HEK293T (cell line): Measurements from ENCODE around the gene GTF2B.
"Not testable (repeated sequence)": the region's sequence is repeated elsewhere in the genome, so short reads cannot be mapped to it uniquely, and the experiment has no call there.

Source experiments
- CTCF ChIA-PET: fragments of 350-600 bp; formaldehyde crosslinking; extraction: SDS; loops from one replicate; lab custom pipeline; 2021; ENCODE audit warnings: antibody characterized with exemption, inconsistent platforms; lab: Yijun Ruan, JAX
- POLR2A ChIA-PET: fragments of 350-600 bp; formaldehyde crosslinking; extraction: SDS; loops from one replicate; lab custom pipeline; 2020; ENCODE audit warnings: antibody characterized with exemption, inconsistent platforms; lab: Yijun Ruan, JAX
- DNase-seq: peaks from one replicate; pipeline ENCODE4 v3.0.0; 2012; ENCODE audit warnings: mixed read lengths; ENCODE audit errors: extremely low spot score
- ARNT ChIP-seq: fragments of 450-650 bp; IDR thresholded peaks from 2 replicates; pipeline ENCODE4 v1.6.1; 2017; ENCODE audit warnings: mild to moderate bottlenecking
- BHLHE40 ChIP-seq: fragments of 450-650 bp; IDR thresholded peaks from 2 replicates; pipeline ENCODE4 v1.6.1; 2016; ENCODE audit warnings: mild to moderate bottlenecking, moderate library complexity, borderline replicate concordance
- CTBP1 ChIP-seq: fragments of 450-650 bp; IDR thresholded peaks from 2 replicates; pipeline ENCODE4 v1.6.1; 2016; ENCODE audit warnings: borderline replicate concordance
- ELF4 ChIP-seq: fragments of 450-650 bp; IDR thresholded peaks from 2 replicates; pipeline ENCODE4 v1.6.1; 2017; ENCODE audit warnings: antibody characterized with exemption
- FOXA1 ChIP-seq: fragments of 450-650 bp; IDR thresholded peaks from 2 replicates; pipeline ENCODE4 v1.6.1; 2016; ENCODE audit warnings: mild to moderate bottlenecking
- FOXK2 ChIP-seq: fragments of 450-650 bp; IDR thresholded peaks from 2 replicates; pipeline ENCODE4 v1.6.1; 2016; ENCODE audit warnings: mild to moderate bottlenecking
- FOXM1 ChIP-seq: fragments of 450-650 bp; IDR thresholded peaks from 2 replicates; pipeline ENCODE4 v1.6.1; 2017; ENCODE audit warnings: mild to moderate bottlenecking, borderline replicate concordance
- HDGF ChIP-seq: fragments of 450-650 bp; IDR thresholded peaks from 2 replicates; pipeline ENCODE4 v1.6.1; 2017; ENCODE audit warnings: antibody characterized with exemption, borderline replicate concordance
- L3MBTL2 ChIP-seq: fragments of 450-650 bp; conservative IDR thresholded peaks from 2 replicates; pipeline ENCODE4 v1.6.1; 2016; ENCODE audit warnings: mild to moderate bottlenecking
- LEF1 ChIP-seq: fragments of 450-650 bp; IDR thresholded peaks from 2 replicates; pipeline ENCODE4 v1.6.1; 2017; ENCODE audit warnings: mild to moderate bottlenecking, borderline replicate concordance
- NFRKB ChIP-seq: fragments of 450-650 bp; IDR thresholded peaks from 2 replicates; pipeline ENCODE4 v1.6.1; 2016; ENCODE audit warnings: mild to moderate bottlenecking, moderate library complexity
- PKNOX1 ChIP-seq: fragments of 450-650 bp; IDR thresholded peaks from 2 replicates; pipeline ENCODE4 v1.6.1; 2016
- SP1 ChIP-seq: fragments of 450-650 bp; IDR thresholded peaks from 2 replicates; pipeline ENCODE4 v1.6.1; 2017
- SUZ12 ChIP-seq: fragments of 450-650 bp; IDR thresholded peaks from 2 replicates; pipeline ENCODE4 v1.6.1; 2016; ENCODE audit warnings: mild to moderate bottlenecking
- TARDBP ChIP-seq: fragments of 450-650 bp; IDR thresholded peaks from 2 replicates; pipeline ENCODE4 v1.6.1; 2016
- ZNF384 ChIP-seq: fragments of 450-650 bp; IDR thresholded peaks from 2 replicates; pipeline ENCODE4 v1.6.1; 2016

Gene GTF2B

GRCh38 chr1:88891318-88891950 is at the start of gene GTF2B:
TSS of gene GTF2B (minus strand) at chr1:88891567. CDS start at chr1:88891499, 68 bp downstream.
- peak; percentile 76 for DNase-seq
- CTCF ChIA-PET, result no interaction called here
- POLR2A ChIA-PET, result interaction anchor here (0.7 to 1.9 kb wide), 4 partner anchors 11 to 22 kb away, joined by 3 to 4 read pairs (median 4); no protein-coding TSS in a partner anchor
- TF ChIP-seq FOXK2 (no peak), PKNOX1 (no peak), SUZ12 (no peak), CTBP1 (peak; percentile 65), TARDBP (peak; percentile 50; the same call in 1 of the 2 replicates), ELF4 (peak; percentile 87), NFRKB (0 out of 2 replicates have a peak, but pooled peaks have one; percentile 37)

- DNase-seq, CTCF ChIA-PET, POLR2A ChIA-PET: not testable (repeated sequence)
These were observed 47.2 kb upstream of the GTF2B start for GRCh38 chr1:88938528-88938927.

- CTCF ChIA-PET, result no interaction called here
- no peak for DNase-seq
- TF ChIP-seq CTBP1, result no peak
- POLR2A ChIA-PET, result no interaction called here
These were observed 45.5 kb upstream of the GTF2B start for GRCh38 chr1:88936760-88937342.

- CTCF ChIA-PET, result no interaction called here
- POLR2A ChIA-PET, result no interaction called here
- DNase-seq, result no peak
- TF ChIP-seq L3MBTL2, result no peak
- TF ChIP-seq CTBP1, result no peak
- TF ChIP-seq SUZ12, result no peak
- TF ChIP-seq FOXM1, result no peak
- no peak for TF ChIP-seq ELF4
- no peak for TF ChIP-seq SP1
- TF ChIP-seq HDGF, result no peak
- no peak for TF ChIP-seq NFRKB
- TF ChIP-seq ARNT, result no peak
- TF ChIP-seq PKNOX1, result no peak
- TF ChIP-seq ZNF384, result no peak
- no peak for TF ChIP-seq FOXK2
- no peak for TF ChIP-seq LEF1
- no peak for TF ChIP-seq BHLHE40
- TF ChIP-seq TARDBP, result no peak
- TF ChIP-seq FOXA1, result no peak
These were observed 44.8 kb upstream of the GTF2B start for GRCh38 chr1:88936223-88936523.

GRCh38 chr1:88935522-88936222 is 44.3 kb upstream of the GTF2B start:
- POLR2A ChIA-PET, result no interaction called here
- CTCF ChIA-PET, result no interaction called here
- no peak for TF ChIP-seq FOXK2
- TF ChIP-seq ELF4, result no peak
- no peak for TF ChIP-seq CTBP1
- no peak for TF ChIP-seq ARNT
- TF ChIP-seq FOXM1, result no peak
- no peak for TF ChIP-seq L3MBTL2
- no peak for TF ChIP-seq HDGF
- no peak for TF ChIP-seq SUZ12
- no peak for TF ChIP-seq PKNOX1
- TF ChIP-seq ZNF384, result no peak
- TF ChIP-seq BHLHE40, result no peak
- no peak for TF ChIP-seq LEF1
- TF ChIP-seq FOXA1, result no peak
- TF ChIP-seq TARDBP, result no peak
- peak; percentile 56 for DNase-seq

GRCh38 chr1:88930176-88930575 is 38.8 kb upstream of the GTF2B start:
- POLR2A ChIA-PET, CTCF ChIA-PET, DNase-seq: not testable (repeated sequence)

GRCh38 chr1:88923224-88923623 is 31.9 kb upstream of the GTF2B start:
- DNase-seq, result no peak
- no peak for TF ChIP-seq HDGF
- no peak for TF ChIP-seq TARDBP
- no peak for TF ChIP-seq SP1
- TF ChIP-seq NFRKB, result no peak
- no peak for TF ChIP-seq L3MBTL2
- TF ChIP-seq FOXK2, result no peak
- TF ChIP-seq FOXM1, result no peak
- TF ChIP-seq CTBP1, result no peak
- no peak for TF ChIP-seq BHLHE40
- TF ChIP-seq FOXA1, result no peak
- TF ChIP-seq SUZ12, result no peak
- TF ChIP-seq ARNT, result no peak
- no peak for TF ChIP-seq ZNF384
- TF ChIP-seq LEF1, result no peak
- TF ChIP-seq PKNOX1, result no peak
- TF ChIP-seq ELF4, result no peak
- POLR2A ChIA-PET, result no interaction called here
- CTCF ChIA-PET, result no interaction called here
